HTR-8/SVneo (cell line): ENCODE data around the gene BTNL3.
"Not testable (repeated sequence)": the region's sequence is repeated elsewhere in the genome, so short reads cannot be mapped to it uniquely, and the experiment has no call there.

Experiments used
- DNase-seq: peaks from one replicate; pipeline ENCODE4 v3.0.0; 2011; ENCODE audit warnings: low spot score, mixed read lengths; ENCODE audit not compliant: insufficient read length
- FAIRE-seq: peaks from 2 replicates; lab custom pipeline; 2011; peaks lifted over from hg19 to GRCh38; lab: Jason Lieb, UNC

The BTNL3 gene

DNA sequence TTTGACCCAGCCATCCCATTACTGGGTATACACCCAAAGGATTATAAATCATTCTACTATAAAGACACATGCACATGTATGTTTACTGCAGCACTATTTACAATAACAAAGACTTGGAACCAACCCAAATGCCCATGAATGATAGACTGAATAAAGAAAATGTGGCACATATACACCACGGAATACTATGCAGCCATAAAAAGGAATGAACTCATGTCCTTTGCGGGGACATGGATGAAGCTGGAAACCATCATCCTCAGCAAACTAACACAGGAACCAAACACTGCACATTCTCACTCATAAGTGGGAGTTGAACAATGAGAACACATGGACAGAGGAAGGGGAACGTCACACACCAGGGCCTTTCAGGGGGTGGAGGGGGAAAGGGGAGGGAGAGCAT is 28.8 kb downstream of the BTNL3 start:
- FAIRE-seq, DNase-seq: not testable (repeated sequence)

DNA sequence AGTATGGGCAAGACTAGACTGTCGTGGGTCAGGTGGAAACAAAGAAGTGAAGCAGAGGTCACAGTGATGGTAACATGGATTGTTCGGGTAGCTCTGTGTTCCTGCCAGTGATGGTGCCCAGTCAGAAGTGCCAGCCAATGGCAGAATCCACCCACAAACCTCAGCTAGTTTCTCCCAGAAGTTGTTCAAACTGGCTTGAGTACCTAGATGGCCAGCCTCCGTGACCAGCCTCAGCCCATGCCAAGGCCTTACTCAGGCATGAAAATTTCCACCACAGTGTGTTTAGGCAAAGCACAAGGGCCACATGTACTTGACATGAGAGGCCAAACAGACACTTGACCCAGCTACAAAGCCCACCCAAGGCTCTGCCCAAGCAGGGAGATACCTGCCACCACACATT is 32.0 kb downstream of the BTNL3 start:
- FAIRE-seq: no peak

DNA sequence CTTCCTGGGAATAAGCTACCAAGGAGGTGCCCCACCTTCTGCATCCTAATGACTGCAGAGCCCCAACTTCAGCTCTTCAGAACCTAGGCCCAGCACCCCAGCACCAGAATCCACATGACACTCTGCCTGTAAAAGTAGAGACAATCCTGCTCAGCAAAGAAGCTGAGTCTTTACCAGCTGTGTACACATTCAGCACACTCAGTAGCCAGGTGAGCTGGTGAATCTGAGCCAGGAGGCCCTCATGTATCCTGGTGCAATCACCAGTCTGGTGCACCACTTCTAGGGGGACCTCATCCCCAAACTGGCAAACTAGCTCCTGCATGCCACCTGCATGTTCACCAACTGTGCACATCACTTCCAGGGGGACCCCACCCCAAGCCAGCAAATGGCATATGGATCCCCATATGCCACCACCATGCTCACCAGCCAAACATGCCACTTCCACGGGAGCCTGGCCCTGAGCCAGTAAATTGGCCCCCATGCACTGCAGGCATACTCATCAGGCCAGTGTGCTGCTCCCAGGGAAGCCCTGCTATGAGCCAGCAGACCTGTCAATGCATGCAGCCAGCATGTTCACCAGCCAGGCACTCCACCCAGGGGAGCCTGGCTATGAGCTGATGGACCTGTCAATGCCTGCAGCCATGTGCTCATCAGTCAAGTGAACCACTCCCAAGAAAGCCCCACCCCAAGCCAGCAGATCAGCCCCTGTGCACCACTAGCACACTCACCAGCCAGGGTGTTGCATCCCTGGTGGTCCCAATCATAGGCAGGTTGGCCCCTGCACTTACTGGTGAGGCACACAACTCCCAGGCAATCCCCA is 35.8 kb downstream of the BTNL3 start:
- no peak for DNase-seq
- no peak for FAIRE-seq

More for the DNA sequence above, 32.0 kb downstream of the BTNL3 start:
- no peak for DNase-seq

DNA sequence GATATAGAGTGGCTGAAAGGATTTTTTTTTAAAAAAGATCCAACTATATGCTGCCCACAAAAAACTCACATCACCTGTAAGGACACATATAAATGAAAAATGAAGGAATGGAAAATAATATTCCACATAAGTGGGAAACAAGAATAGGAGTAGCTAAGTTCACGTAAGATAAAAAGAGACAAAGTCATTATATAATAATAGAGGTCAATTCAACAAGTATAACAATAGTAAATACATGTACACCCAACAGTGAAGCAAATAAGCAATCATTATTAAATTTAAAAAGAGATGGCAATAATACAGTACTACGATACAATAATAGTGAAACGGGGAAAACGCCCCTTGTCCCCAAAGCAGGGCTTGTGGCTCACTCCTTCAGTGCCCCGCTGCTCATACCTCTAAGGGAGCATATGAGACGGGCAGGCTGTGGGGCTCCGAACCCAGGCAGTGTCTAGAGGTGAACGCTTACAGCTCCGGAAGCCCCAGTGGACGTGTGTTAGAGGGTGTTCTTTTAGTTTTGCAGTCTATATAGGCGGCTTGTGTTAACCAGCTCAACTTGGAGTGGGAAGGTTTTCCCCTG is 38.9 kb downstream of the BTNL3 start:
- no peak for DNase-seq
- FAIRE-seq: no peak

DNA sequence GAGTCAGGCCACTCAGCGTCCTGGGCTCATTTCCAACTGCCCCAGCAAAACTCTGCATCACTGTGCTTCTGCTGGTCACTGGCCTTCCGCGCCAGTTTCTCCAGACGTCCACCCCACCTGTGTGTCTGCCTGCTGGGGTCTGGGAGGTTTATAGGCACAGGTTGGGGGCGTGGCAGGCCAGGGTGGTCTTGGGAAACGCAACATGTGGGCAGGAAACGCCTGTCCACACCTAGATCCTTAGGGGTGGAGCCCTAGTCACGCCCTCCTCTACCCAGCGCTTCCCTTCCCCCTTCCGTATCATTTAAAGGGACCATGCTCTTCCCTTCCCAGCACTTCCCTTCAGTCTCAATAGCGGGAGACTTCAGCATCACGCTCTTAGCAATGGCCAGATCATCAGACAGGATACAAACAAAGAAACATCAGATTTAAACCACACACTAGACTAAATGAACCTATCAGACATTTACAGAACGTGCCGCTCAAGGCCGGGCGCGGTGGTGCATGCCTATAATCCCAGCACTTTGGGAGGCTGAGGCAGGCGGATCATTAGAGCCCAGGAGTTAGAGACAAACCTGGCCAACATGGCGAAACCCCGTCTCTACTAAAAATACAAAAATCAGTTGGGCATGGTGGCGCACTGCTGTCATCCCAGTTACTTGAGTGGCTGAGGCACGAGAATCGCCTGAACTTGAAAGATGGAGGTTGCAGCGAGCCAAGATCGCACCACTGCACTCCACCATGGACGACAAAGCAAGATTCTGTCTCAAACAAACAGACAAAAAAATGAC is 39.6 kb downstream of the BTNL3 start:
- no peak for FAIRE-seq

DNA sequence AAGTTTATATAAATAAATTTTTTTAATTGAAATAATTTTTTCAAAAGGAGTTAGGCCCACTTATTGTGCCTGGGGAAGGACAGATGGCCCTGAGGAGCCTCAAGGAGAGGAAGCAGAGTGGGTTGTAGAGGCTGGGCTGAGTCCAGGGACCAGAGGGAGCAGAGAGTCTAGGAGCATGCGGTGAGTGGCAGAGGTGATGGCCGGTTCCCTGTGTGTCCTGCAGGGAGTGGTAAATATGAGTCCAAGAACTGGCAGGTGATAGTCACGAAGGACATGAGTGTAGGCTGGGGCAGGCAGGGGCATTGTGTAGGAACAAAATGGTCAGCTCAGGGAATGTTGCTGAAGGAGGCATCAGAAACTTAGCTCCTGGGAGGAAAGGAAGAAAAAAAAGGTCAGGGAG is 43.1 kb downstream of the BTNL3 start:
- DNase-seq (no peak), FAIRE-seq (no peak)

More for the DNA sequence above, 39.6 kb downstream of the BTNL3 start:
- no peak for DNase-seq

DNA sequence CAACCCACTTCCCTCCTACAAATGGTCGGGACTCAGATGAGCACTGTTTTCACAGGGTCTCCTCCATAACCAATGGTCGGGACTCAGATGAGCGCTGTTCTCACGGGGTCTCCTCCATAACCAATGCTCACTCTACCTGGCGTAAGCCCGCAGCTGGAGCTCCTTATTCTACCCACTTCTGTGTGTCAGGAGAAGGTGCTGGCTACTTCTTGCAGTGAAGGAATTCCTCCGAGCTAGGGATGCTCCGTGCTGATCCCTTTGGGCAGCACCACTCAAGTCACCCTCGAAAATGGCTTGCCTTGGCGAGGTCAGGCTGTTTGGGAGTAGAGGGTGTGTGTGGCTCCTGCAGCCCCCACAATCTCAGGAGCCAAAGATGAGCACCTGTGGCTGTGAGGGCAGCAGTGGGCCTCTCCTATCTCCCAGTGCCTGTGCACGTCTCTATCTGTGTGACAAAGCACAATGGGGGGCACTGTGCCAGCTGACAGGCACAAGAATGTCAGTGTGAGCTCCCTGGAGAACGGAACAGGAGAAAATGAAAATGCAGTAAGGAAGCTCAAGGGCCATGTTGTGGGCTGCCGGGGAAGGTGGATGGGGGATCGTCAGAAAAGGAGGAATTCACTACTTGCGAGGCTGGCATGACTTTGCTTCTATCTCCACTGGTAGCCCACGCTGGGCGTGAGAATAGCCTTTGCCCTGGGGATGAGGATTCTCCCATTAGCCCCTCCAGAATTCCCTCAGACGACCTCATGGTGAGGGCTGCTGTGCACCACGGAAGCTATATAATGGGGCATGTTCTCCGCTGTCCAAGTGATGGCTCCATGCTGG is 47.6 kb downstream of the BTNL3 start:
- no peak for FAIRE-seq
- no peak for DNase-seq

DNA sequence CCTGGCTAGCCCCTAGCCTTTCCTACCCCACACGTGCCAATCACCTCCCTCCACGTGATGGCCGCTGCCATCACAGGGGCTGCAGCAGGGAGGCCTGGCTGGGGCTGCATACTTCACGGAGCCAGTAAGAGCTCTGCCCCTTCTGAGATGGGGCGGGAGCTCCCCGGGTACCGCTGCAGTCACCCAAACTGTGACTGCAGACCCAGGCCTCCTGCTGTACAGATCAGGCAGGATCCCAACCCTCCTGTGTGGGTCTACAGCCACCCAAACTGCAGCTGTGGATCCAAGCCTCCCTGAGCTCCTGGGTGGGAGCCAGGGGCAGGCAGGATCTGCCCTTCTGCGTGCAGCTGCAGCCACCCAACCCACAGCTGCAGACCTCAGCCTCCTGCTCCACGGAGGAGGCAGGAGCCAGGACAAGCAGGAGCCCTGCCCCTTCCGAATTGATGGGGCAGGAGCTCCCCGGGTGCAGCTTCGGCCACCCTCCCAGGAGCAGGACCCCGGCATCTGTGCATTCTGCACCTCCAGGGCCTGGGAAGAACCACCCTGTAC is 48.2 kb downstream of the BTNL3 start:
- FAIRE-seq (no peak), DNase-seq (no peak)

DNA sequence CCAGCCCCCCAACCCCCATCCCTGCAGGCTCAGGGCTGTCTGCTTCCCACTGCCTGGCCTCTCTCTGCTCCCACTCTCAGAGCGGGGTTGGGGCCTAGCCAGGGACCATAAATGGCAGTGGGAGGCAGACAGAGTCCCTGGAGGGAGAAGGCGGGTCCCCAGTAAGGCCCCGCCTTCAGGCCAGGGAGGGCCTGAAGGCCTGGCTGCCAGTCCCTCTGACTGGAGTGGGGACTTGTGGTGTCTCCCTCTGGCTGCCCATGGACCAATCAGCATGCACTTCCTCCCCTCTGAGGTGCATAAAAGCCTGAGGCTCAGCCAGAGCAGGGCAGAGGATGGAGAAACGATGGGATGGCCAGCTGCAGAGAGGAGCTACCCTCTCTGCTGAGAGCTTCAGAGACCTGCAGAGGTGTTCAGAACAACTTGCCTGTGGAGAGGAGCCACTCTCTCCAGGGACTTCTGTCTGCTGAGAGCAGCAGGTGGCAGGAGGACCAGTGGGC is 48.8 kb downstream of the BTNL3 start:
- FAIRE-seq: no peak
- no peak for DNase-seq

DNA sequence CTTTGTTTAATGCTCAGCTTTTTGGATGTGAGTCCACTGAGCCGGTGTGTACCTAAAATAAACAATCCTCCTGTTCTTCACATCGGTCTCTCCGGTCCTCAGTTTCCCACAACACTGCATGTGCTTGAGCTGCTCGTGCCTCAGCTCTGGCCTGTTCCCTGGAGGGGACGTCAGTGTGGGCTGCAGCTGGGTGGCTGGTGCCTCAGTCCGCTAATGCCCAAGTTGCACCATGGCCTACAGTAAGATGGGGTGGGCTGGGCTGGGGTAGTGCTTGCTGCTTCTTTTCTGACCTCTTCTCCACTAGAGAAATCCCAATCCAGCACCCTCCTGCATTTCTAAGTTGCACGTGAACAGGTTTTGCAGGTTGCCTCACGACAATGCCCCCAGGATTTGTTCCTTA is 50.8 kb downstream of the BTNL3 start:
- FAIRE-seq: no peak
- DNase-seq: no peak

DNA sequence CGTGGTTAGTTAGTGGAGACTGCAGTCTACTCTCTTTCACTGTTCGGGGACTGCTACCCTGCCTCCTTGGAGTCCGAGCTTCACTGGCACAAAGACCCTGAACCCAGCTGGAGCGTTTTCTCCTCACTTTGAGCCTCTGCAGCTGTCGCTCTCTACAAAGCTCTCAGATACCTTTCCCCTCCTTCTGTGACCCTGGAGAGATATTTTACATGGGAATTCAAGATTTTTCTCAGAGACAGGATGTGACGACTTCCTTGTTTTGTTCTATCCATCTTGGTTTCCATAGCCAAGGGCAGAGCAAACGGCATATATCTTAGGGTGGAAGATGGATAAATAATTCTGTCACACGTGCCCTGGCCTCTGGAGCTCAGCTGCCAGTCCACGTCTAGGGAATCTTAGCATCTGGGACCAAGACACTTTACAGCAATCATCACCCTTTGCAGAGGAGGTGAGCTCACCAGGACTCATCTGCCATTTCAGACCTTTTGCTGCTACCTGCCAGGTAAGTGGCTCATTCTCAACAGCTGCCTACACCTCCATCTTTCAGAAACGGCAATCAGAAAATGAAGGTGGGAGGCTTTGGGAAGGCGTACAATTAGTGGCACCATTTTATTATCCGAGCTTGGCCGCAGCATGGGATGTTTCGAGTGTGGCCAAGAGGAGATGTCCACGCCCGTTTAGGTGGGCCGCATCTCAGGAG is 51.4 kb downstream of the BTNL3 start, which contains the start of gene BTNL9:
Gene BTNL9 (plus strand): TSS at position 336 of the 700 bp plus-strand sequence. CDS start 5,224 bp downstream, outside the sequence.
- DNase-seq: no peak
- no peak for FAIRE-seq

DNA sequence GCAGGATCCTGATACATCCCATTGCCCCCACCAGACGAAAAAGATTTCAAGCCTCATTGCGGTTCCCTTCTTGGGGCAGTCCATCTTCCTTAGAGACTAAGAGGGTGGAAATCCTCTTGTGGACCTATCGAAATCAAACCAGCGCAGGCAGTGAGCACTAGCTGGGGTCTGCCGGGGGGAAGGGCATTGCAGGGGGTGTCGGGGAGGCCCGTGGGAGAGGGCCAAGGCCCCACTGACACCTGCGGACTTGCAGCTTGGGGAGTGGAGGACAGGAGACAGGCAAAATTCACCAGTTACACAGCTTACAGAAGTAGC is 51.9 kb downstream of the BTNL3 start:
- FAIRE-seq: no peak
- no peak for DNase-seq

DNA sequence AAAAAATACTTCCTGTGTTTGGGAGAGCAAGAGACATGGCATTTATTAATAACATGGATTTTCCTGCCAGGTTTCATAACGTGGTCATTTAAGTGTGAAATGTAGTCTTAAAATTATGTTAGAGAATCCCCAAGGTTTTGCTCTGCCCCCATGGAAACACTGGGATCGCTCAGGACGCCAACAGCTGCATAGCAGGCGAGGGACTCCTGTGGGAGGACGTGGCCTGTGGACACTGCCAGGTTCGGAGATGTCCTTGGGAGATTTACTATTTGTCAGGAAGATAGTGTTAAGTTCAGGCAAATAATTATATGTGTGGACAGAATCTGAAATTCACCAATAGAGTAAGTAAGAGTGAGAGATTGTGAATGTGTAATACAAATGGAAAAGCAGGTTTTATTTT is 52.4 kb downstream of the BTNL3 start:
- DNase-seq: no peak
- FAIRE-seq: no peak

DNA sequence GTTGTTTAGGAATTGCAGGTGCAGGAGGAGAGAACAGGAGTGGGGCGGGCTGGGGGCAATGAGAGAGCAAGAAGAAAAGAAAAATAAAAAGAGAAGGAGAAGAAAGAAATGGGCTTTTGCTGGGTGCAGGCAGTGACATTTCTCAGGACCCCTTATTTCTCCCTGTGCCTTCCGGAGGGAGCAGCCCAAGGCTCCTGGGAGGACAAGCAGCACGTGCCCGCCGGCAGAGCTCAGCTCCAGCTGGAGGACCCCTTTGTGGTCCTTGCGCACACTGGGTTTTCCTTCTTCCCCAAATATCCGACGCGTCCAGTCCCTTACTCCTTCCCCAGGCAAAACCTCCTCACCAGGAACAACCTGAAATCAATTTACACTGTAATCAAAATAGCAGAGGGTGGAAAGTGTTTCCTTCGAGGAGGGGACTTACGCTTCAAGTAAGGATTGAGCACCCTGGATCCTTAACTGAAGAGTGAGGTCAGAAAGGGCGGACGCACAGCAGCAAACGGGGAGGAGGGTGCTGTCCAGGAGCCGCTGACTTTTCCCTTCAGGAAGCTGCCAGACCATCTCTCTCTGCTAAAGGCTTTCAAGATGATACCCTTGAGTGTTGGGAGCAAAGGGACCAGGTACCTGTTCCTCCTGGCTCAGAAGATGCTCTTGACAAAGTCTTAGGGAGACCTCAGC is 53.5 kb downstream of the BTNL3 start:
- FAIRE-seq (no peak), DNase-seq (no peak)

DNA sequence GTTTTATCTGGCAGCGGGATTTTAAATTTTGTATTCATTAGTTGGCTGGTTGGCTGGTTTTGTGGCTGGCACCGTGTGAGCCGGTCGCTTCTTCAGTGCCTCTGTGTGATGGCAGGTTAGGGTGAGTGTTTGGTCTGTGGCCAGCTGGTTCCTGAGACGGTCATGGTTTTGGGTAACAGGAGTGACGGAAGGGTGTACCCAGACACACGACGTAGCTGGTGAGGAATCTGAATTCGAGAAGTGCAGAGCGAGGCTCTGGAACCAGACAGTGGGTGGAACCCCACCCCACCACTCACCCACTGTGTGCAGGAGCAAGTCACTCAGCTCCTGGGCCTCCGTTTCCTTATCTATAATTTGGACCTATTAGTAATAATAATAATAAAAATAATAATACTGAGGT is 54.1 kb downstream of the BTNL3 start:
- FAIRE-seq (no peak), DNase-seq (no peak)

DNA sequence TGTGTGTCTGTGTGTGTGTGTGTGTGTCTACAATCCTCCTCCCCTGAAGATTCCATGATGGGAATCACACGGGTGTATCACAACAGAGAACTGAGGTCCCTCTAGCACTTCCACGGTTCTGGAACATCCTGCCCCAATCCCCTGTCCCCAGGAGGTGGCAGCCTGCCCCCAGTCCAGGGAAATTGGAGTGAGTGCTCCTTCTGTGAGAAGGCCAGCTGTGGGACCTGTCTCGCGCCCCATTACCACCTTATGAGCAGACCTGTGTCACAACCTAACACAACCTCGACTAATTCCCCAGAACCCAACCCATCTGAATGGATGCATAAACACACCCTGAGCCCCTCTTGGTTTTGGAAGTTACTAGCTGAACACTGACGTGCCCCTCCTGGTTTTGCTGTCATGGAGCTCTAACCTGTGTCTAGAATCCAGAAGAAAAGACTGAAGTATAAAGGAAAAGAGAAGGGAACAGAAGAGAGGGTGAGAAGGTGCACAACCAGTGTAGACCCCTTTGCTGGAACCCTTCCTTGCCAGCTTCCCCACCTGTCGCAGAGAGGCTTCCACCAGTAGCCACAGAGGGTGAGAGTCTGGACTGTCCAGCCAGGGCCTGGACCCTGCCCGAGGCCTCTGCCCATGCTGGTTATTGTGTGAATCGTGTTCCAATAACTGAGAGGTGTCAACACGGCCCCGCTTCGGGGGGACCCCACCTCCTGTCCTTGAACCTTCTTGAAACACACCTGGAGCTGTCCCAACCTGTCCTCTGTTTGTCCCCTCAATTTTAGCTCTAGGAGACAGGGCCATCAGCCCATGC is 54.8 kb downstream of the BTNL3 start:
- no peak for DNase-seq
- no peak for FAIRE-seq

DNA sequence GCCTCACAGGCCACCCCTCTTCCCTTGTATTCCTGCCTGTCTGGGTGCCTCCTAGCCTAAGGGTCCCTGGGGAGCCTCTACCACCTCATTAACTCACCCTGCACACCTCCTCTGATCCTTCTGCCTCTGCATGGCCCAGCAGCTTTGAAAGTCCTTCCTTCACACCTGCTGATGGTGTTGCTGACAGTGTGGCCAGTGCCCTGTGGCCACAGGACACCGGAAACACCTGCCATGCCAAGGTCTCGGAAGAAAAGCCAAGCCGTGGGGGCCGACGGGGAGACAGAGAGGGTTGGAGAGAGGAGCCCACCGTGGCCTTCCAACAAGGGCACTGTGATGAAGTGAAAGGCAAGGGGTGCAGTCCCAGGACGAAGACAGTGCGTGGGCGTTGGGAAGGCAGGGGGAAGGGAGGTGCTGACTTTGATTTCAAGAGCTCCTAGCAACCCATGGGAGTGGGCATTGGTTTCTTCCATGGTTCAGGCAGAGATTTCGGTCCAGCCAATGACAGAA is 55.5 kb downstream of the BTNL3 start:
- no peak for DNase-seq
- no peak for FAIRE-seq
